GM15510 (cell line): ENCODE data around the gene SLIT1.

ENCODE experiments used
- POLR2A ChIP-seq: IDR thresholded peaks from 3 replicates; pipeline ENCODE4 v1.6.1; 2011; ENCODE audit warnings: borderline replicate concordance; ENCODE audit not compliant: insufficient read length; ENCODE audit errors: extremely low read depth

The SLIT1 gene

DNA sequence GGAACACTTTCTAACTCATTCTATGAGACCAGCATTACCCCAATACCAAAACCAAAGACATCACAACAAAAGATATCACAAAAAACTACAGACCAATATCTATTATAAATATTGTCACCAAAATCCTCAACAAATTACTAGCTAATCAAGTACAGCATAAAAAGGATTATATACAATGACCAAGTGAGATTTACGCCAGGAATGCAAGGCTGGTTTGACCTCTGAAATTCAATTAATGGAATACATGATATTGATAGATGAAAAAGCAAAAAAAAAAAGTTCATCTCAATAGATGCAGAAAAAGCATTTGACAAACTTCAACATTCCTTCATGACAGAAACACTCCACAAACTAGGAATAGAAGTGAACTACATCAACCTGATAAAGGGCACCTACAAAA lies 178.3 kb downstream of the SLIT1 start:
- no peak for TF ChIP-seq POLR2A

DNA sequence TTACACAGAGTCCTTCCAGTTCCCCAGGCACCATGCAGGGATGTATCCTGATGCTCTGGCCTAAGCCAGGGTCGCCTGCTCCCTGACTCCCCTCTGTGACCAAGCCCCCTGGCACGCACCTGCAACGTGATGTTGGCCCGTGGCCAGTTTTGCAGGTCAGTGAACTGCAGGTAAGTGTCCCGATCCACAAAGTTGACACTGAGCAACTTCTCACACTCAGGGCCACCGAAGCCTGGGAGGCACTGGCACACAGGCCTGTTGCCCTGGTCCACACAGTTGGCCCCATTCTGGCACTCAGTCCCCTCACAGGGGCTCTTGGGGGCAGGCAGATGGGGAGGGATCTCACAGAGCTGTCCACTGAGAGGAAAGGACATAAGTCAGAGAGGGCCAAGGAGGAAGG lies 179.4 kb downstream of the SLIT1 start:
- no peak for TF ChIP-seq POLR2A

DNA sequence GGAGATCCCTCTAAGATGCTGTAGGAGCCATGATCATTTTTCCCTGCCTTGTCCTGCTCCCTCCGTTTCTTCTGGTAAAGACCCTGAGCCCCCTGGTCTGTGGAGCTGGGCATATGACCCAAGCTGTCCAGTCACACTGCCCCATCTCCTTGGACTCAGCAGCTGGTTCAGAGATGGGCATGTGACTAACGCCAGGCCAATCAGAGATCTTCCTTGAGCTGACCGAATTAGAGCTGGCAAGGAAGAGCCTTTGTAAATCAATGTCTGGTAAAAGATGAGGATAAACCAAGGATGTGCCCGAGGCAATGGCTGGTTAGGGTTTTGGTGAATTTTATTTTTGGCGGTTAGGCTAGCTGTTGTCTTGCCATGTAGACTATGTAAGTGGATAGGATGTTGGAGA lies 180.4 kb downstream of the SLIT1 start:
- no peak for TF ChIP-seq POLR2A

DNA sequence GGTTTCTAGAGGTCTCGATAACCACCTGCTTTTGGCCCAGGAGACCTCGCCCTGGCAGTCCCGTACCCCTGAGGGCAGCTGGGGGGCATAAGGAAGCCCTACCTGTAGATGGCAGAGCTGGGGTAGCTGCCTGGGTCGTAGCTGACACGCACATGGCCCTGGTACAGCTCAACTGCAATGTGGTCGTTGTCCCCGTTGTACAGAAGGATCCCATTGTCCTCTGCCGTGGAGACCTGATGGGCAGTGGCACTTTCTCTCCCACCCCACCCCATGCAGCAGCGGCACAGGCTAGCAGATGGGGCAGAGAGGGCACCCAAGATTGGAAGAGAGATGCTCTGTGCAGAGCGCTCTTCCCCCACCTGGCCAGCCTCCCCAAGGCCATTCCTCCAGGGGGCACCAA lies 181.2 kb downstream of the SLIT1 start:
- TF ChIP-seq POLR2A: no peak

DNA sequence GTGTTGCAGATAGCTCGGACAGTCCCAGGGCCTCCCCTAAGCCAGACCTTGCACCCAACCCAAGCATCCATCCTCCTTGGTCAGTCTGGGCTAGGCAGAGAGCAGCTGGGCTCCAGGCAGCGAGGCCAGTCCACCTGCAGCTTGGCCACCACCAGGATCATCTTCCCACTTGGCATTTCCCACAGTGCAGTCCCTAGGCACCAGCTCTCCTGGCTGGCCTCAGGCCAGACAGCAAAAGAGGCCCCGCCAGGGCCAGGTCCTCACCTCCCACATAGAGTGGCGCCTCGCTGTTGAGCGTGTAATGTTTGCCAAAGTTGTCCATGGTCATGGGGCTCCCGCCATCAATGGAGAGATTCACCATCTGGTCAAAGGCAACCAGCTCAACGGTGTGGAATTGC lies 182.0 kb downstream of the SLIT1 start:
- TF ChIP-seq POLR2A: no peak

DNA sequence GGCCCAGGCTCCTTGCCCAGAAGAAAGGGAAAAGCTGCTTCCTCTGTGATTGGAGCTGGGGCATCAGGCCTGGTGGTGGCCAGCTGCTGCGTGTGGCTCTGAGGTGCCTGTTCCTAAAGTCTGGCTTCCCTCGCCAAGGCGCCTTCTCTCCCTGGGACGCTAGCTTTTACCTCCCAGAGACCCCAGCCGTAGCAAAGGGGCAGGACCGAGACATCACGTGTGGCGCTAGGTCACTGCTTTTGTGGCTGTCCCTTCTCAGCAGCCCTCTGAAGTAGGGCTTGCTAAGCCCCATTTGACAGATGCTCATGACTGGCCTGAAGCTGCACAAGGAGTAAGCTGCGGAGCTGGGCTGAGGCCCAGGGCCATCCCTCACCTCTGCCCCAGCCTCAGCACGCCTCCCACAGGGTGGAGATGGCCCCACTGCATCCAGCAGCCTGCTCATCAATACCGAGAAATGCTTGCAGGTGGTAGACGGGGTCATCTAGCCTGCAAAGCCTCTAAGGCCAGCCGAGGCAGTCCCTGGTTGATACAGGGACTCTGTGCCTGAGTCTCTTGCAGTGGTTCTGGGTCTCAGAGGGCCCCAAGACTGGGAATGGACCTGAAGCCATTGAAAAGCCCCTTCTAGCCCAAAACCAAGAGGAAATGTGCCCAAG lies 182.5 kb downstream of the SLIT1 start:
- no peak for TF ChIP-seq POLR2A

DNA sequence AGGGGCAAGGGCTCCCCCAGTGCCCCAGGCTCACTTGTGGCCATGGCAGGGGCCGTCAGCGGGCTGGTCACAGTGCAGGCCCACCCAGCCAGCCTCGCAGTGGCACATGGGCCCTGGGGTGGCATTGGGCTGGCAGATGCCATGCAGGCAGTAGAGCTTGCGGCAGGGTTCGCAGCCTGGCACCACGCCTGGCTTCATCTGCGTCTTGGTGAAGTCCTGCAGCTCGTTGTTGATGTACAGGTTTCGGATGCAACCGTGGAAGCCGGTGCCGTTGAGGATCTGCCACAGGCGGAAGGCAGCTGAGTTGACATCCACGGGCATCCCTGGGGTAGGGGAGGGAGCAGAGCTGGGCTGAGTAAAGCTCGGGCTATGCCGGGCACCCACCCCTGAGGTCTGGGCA lies 183.1 kb downstream of the SLIT1 start:
- no peak for TF ChIP-seq POLR2A

DNA sequence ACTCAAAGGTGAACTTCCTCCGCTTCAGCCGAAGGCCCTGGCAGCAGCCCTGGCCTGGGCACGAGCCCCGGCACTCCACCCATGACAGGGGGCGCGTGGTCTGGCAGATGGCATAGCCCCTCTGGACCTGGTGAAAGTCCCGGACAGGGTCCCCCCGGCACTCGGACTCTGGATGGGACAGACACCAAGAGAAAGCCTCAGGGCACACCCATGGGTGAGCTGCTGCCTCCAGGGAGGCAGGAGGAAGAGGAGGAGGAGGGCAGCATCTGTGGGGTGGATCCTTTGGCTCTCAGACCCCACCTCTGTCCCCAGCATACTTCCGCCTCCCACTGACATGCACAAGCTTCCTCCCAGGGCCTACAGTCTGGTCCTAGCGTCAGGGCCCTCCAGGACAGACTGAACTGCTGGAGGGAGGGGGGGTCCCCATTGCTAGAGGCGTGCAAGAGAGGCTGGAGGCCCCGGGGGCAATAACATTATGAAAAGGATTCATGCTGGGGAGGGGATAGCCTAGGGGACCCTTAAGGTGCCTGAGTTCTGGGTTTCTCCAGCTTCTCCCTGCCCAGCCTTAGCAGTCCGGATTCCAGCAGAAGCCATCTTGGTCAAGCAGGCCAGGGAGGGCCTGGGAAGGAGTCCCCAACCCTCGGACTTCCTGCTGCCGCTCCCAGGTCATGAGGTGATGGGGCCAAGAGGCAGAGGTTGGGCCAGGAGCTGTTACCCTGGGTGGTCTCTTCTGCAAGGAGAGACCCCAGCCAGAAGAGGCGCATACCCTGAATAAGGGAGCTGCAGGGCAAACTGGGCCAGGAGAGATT lies 184.4 kb downstream of the SLIT1 start:
- TF ChIP-seq POLR2A: no peak

DNA sequence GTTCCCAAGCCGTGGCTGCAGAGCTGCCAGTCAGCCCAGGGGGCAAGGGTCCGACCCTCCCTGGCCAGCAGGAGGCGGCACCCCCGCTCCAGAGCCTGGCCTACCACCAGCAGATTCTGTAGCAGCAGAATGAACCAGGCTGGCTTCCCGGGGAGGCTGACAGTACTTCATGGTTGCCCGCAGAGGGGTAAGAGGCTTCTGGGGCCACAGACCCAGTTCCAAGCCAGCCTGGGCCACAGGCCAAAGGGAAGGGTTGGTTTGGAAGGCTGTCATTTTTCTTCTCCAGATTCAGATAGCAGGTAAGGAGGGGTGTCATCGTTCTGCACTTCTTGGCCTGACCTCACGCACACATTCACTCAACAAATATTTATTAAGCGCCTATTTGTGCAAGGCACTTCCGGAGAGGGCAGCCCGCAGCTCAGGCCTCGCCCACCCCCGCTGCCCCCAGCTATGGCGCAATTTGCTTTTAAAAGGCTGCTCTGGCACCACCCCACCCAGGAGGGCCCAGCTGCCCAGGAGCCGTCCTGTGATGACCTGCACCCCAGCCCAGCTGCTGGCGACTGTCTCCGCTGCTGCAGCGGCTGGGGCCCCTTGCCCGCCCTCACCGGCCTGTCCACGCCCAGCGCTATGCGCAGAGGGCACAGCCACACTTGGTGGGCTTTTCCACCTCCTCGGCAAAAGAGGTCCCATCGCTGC lies 185.1 kb downstream of the SLIT1 start:
- TF ChIP-seq POLR2A: no peak

DNA sequence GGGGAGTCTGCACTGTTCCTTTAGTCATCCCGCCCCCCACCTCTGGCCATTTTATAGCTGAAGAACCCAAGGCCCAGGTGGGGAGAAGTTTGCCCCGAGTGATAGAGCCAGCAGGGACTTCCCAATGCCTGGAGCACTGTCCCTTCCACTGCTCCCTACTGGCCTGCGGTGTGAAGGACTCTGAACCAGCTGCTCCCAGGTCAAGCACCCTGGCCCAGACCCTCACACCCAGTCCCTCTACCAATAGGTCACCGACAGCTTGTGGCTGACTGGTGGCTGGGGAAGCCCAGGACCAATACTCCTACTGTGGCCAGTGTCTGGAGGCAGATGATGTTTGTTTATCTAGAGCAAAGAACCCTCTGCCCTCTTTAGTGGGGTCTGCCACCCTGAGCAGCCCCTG lies 185.8 kb downstream of the SLIT1 start:
- no peak for TF ChIP-seq POLR2A

DNA sequence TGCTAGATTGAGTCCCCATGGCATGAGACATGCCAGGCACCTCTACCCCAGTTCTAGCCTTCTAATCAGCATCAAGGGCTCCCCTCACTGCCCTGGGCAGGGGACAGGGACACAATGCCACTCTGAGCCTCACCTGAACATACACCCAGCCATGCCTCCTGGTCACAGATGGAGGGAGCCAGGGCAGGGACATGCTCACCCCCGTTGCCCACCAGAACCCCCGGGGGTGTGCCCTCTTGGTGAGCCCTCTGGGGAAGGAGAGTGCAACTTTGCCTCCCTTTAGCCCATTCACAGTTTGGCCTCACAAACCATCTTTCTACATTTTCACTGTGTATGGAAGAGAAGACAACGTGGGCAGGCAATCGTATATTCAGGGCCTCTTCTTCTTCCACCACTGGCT lies 186.4 kb downstream of the SLIT1 start:
- no peak for TF ChIP-seq POLR2A

DNA sequence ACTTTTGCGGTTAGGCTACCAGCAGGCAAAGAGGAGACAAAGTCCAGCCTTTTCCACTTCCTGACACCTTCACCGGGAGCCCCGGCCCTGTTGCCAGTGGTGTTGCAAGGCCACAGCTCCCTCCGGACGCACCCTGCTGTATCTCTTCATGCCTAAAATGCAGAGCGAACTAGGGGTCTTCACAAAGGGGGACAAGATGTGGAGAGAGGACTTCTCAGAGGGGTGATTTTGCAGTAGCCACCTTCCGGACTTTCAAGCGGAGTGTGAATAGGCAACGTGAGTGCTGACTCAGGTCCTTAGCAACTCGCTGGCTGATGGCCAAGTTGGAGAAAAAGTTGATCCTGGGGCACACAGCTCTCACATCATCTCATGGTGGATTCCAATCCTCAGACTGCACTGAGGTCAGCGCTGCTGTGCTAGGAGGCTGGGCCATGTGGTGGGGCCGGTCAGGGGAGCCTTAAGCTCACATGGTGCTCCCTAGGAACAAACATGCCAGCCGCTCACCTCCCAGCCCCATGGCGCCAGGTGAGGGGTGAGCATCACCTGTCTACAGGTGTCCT lies 187.3 kb downstream of the SLIT1 start:
- no peak for TF ChIP-seq POLR2A

DNA sequence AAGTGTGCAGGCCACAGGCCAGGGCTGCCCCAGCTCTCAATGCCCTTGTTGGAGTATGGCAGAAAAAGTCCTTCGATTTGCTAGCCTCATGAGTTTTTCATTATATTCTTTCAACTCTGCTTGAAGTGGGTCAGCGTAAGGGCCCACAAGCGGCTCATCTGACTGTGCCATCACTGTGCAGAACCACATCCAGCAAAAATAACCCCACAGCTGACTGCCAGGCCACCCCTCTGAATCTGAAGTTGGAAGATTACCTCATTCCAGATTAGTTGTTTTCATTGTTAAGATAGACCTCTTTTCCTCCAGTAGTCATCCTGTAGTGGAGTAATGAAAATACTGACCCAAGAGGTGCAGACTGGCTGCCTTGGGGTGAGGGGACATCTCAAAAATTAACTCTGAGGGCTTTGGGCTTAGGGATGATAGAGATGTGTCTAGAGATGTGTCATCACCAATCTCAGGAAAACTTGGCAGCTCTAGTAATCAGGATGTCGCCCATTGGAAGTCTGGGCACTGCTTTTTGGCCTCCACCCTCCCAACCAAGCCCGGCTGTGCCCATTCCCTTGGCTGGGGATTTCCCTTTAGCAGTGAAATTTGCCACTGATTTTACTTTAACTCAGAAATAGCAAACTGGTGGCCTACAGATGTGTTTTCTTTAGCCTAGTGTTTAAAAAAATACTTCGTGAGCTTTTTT lies 189.3 kb downstream of the SLIT1 start:
- TF ChIP-seq POLR2A: no peak

DNA sequence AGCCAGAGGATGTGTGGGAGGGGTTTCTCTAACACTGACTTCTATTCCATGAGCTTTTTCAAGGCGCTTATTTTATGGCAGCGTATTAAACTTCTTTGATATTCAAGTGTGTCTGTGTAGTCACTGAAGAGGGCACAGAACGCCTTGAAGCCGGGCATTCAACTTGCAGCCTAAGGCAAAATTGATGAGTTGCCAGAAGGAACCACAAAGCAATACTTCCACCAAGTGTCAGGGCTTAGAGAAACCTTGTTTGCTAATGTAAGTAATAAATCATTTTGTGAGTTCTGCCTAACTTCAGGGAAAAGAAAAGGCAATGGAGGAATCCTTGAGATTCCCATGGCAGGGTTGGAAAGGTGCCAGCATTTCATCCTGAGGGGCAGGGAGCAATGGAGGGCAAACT lies 189.9 kb downstream of the SLIT1 start:
- TF ChIP-seq POLR2A: no peak

DNA sequence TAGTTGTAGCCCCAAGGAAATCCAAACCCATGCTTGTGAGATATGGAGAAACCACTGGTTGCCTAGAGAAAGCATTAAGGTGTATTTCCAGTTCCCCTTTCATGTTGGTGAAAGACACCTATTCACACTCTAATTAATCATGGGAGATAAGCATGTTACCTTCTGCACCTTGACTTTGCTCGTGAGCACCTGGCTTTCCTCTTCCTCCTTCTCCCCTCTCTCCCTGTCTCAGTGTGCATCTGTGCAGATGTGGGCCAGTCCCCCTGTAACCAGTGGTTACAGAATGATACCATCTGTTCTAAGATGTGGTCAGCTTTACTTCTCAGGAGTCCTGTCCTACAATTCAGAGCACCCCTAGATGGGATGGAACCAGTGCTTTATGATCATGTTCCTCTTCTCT lies 193.0 kb downstream of the SLIT1 start:
- TF ChIP-seq POLR2A: no peak
